AG09319 (cell line): ENCODE results near the gene SLC12A4.

Experiments used
- DNase-seq: peaks from one replicate; pipeline ENCODE4 v3.0.0-alpha.2; 2010; ENCODE audit warnings: low read depth; ENCODE audit errors: extremely low read depth
- CTCF ChIP-seq: IDR thresholded peaks from 2 replicates; pipeline ENCODE4 v1.5.1; 2011; ENCODE audit warnings: low read depth, mild to moderate bottlenecking, inconsistent platforms, low read length, moderate library complexity

The SLC12A4 gene

GRCh38 chr16:67923414-67924116 is 44.9 kb downstream of the SLC12A4 start:
- no peak for DNase-seq
- TF ChIP-seq CTCF = no peak

- DNase-seq = no peak
- TF ChIP-seq CTCF = no peak
These were observed 45.7 kb downstream of the SLC12A4 start for GRCh38 chr16:67922740-67923139.

GRCh38 chr16:67922221-67922620 is 46.2 kb downstream of the SLC12A4 start:
- TF ChIP-seq CTCF = no peak

GRCh38 chr16:67919622-67920221 is 48.7 kb downstream of the SLC12A4 start:
- no peak for TF ChIP-seq CTCF
- DNase-seq = no peak

More at GRCh38 chr16:67922221-67922620, 46.2 kb downstream of the SLC12A4 start:
- no peak for DNase-seq

- DNase-seq = no peak
- TF ChIP-seq CTCF = no peak
These were observed 50.6 kb downstream of the SLC12A4 start for GRCh38 chr16:67917852-67918236.

GRCh38 chr16:67917140-67917851 is 51.1 kb downstream of the SLC12A4 start:
- DNase-seq = no peak
- no peak for TF ChIP-seq CTCF
